Activated gamma-delta T cell treated with Interleukin-2 at 50 U/mL for 16 hours (primary cell): ENCODE results near the gene SALL3.

Experiments
- DNase-seq: peaks from one replicate; pipeline ENCODE4 v3.0.0-alpha.2; 2020

The SALL3 gene

GRCh38 chr18:78965917-78966792, 13.5 kb upstream of the SALL3 start:
- no peak for DNase-seq

GRCh38 chr18:78966793-78967106, 12.9 kb upstream of the SALL3 start:
- DNase-seq = no peak

GRCh38 chr18:78967692-78968091, 11.9 kb upstream of the SALL3 start:
- no peak for DNase-seq

GRCh38 chr18:78969574-78970315, 9.9 kb upstream of the SALL3 start:
- DNase-seq = no peak

- no peak for DNase-seq
Measured at GRCh38 chr18:78970774-78971333, 8.8 kb upstream of the SALL3 start.

GRCh38 chr18:78971511-78972245, 7.9 kb upstream of the SALL3 start:
- no peak for DNase-seq

- no peak for DNase-seq
Measured at GRCh38 chr18:78972385-78972918, 7.2 kb upstream of the SALL3 start.

GRCh38 chr18:78972930-78973331, 6.7 kb upstream of the SALL3 start:
- no peak for DNase-seq

- no peak for DNase-seq
Measured at GRCh38 chr18:78973357-78974083, 6.1 kb upstream of the SALL3 start.

GRCh38 chr18:78974115-78974761, 5.4 kb upstream of the SALL3 start:
- no peak for DNase-seq

GRCh38 chr18:78975292-78975691, 4.3 kb upstream of the SALL3 start:
- DNase-seq = no peak

- no peak for DNase-seq
Measured at GRCh38 chr18:78975699-78976335, 3.8 kb upstream of the SALL3 start.

GRCh38 chr18:78976765-78977636, 2.6 kb upstream of the SALL3 start:
- no peak for DNase-seq

GRCh38 chr18:78977637-78978348, 1.8 kb upstream of the SALL3 start:
- DNase-seq = no peak

- DNase-seq = no peak
Measured at GRCh38 chr18:78978349-78979055, 1.1 kb upstream of the SALL3 start.

GRCh38 chr18:78979056-78979729, 425 bp upstream of the SALL3 start:
- DNase-seq = no peak

GRCh38 chr18:78980279-78980771, 707 bp downstream of the SALL3 start:
- DNase-seq = no peak

- DNase-seq = no peak
Measured at GRCh38 chr18:78980777-78981380, 1.3 kb downstream of the SALL3 start.
